Measurements from ENCODE around the gene TMEM131L.
"Not testable (repeated sequence)": the region's sequence is repeated elsewhere in the genome, so short reads cannot be mapped to it uniquely, and the experiment has no call there.

TMEM131L gene

GRCh38 chr4:153582954-153583702 lies 117.0 kb downstream of the TMEM131L start:
- DNase-seq = no peak

- no peak for DNase-seq
Measured at GRCh38 chr4:153585026-153585425, 118.9 kb downstream of the TMEM131L start.

- DNase-seq = no peak
Measured at GRCh38 chr4:153589703-153590595, 123.8 kb downstream of the TMEM131L start.

GRCh38 chr4:153591441-153591840 lies 125.3 kb downstream of the TMEM131L start:
- no peak for DNase-seq

GRCh38 chr4:153592064-153592463 lies 125.9 kb downstream of the TMEM131L start:
- no peak for DNase-seq

- DNase-seq = no peak
Measured at GRCh38 chr4:153593161-153593560, 127.0 kb downstream of the TMEM131L start.

GRCh38 chr4:153594210-153594609 lies 128.1 kb downstream of the TMEM131L start:
- no peak for DNase-seq

GRCh38 chr4:153595894-153596601 lies 129.9 kb downstream of the TMEM131L start:
- DNase-seq = no peak

GRCh38 chr4:153602758-153603157 lies 136.6 kb downstream of the TMEM131L start:
- DNase-seq = no peak

- DNase-seq = no peak
Measured at GRCh38 chr4:153603258-153603657, 137.1 kb downstream of the TMEM131L start.

GRCh38 chr4:153603835-153604234 lies 137.7 kb downstream of the TMEM131L start:
- no peak for DNase-seq

GRCh38 chr4:153609070-153609469 lies 142.9 kb downstream of the TMEM131L start:
- DNase-seq = not testable (repeated sequence)

- DNase-seq = no peak
Measured at GRCh38 chr4:153610623-153611376, 144.6 kb downstream of the TMEM131L start.

- DNase-seq = no peak
Measured at GRCh38 chr4:153611679-153612078, 145.5 kb downstream of the TMEM131L start.

GRCh38 chr4:153612878-153613277 lies 146.7 kb downstream of the TMEM131L start:
- DNase-seq = no peak

GRCh38 chr4:153616006-153616555 lies 149.9 kb downstream of the TMEM131L start:
- no peak for DNase-seq

- DNase-seq = no peak
Measured at GRCh38 chr4:153618833-153619232, 152.7 kb downstream of the TMEM131L start.

- no peak for DNase-seq
Measured at GRCh38 chr4:153619811-153620210, 153.7 kb downstream of the TMEM131L start.

- no peak for DNase-seq
Measured at GRCh38 chr4:153620352-153620751, 154.2 kb downstream of the TMEM131L start.

GRCh38 chr4:153622093-153622492 lies 155.9 kb downstream of the TMEM131L start:
- DNase-seq = no peak

- DNase-seq = no peak
Measured at GRCh38 chr4:153622778-153623240, 156.6 kb downstream of the TMEM131L start.

- no peak for DNase-seq
Measured at GRCh38 chr4:153623491-153623890, 157.3 kb downstream of the TMEM131L start.
